ENCODE measurements around the gene ENDOV.
"Not testable (repeated sequence)": the region's sequence is repeated elsewhere in the genome, so short reads cannot be mapped to it uniquely, and the experiment has no call there.

Gene ENDOV

DNA sequence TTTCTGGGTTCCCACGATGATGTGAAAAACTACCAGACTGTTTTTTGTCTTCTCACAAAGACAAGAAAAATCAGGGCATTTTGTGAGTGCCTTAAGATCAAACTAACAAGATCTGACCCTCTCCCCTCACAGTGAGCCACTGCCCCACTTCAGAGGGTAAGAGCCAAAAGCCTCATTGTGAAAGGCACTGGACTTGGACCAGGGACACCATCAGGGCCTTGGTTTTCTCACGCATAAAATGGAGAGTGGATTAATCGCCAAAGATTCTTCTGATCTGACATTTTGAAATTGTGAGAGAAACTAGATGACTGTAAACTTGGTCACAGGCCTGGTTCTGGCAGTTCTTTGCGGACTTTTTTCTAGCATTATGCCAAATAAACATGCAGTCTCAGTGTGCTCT, 21.0 kb upstream of the ENDOV start:
- POLR2A ChIA-PET (ENCODE audit: low non-redundant PET), result no interaction called here
- no peak for DNase-seq (ENCODE audit: low spot score)
- no peak overlapping the region for H3K27ac ChIP-seq
- CTCF ChIA-PET, result no interaction called here
- TF ChIP-seq, protein P1, sequence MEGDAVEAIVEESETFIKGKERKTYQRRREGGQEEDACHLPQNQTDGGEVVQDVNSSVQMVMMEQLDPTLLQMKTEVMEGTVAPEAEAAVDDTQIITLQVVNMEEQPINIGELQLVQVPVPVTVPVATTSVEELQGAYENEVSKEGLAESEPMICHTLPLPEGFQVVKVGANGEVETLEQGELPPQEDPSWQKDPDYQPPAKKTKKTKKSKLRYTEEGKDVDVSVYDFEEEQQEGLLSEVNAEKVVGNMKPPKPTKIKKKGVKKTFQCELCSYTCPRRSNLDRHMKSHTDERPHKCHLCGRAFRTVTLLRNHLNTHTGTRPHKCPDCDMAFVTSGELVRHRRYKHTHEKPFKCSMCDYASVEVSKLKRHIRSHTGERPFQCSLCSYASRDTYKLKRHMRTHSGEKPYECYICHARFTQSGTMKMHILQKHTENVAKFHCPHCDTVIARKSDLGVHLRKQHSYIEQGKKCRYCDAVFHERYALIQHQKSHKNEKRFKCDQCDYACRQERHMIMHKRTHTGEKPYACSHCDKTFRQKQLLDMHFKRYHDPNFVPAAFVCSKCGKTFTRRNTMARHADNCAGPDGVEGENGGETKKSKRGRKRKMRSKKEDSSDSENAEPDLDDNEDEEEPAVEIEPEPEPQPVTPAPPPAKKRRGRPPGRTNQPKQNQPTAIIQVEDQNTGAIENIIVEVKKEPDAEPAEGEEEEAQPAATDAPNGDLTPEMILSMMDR (conservative IDR thresholded peaks at IDR 0.05; ENCODE audit: low read depth), result no peak

DNA sequence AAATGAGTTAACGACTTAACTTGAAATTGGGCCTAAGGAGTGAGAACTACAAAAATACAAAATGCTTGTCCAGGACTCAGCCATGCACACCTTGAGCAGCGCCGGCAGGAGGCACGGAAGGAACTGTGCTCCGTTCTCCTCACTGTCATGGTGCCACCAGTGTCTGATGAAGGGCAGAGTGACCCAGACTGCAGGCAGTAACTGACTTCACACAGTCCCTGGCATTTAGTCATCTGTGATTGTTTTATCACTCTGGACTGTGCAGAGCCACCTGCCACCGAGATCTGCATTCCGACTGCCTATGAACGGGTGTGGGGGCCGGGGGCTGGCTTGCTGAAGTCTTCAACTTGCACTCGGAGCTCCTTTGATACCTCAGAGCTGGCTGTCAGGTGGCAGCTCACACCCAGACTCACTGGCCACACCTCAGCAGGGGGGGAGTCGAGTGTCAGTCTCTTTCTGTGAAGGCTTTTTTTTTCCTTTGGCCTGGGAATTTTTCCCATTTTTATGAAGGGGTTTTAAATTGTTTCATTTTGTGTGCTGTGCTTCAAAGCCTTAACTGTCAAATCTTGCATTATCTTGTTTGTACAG, 20.2 kb upstream of the ENDOV start:
- CTCF ChIA-PET, result no interaction called here
- POLR2A ChIA-PET (ENCODE audit: low non-redundant PET), result no interaction called here
- TF ChIP-seq, protein P1 (conservative IDR thresholded peaks at IDR 0.05; ENCODE audit: low read depth), result no peak
- no peak for DNase-seq (ENCODE audit: low spot score)
- H3K27ac ChIP-seq, result no peak overlapping the region

DNA sequence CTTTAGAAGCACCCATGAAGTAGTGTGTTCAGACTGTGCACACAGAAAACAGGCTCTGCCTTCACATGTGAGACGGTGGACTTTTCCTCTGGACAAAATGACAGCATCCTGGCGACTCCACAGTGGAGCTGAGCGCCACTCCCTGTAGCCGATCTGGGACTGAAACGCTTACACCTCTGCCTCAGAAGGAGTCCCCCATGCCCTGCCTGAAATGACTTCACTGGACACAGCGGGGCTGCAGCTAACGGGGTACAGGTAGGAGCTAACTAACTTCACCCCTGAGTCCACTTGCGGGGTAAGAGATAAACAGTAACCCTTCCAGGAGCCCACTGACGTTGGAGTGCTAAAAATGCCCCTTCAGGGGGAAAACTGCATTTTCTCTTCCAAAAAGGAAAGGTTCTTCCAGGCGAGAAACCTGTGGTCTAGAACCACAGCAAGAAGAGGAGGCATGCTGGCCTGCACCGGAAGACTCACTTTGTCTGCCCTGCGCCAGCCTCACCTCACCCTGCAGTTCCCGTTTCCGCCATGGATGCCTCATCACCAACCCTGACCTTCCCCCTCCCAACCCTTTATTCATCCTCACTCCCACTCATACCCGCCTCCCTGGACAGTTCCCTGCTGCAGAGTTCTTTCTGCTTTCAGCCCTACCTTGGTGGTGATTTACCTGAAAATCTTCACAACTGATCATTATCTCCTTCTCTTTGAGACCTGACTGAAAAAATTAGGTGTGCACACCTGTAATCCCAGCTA, 19.4 kb upstream of the ENDOV start:
- TF ChIP-seq, protein P1 (conservative IDR thresholded peaks at IDR 0.05; ENCODE audit: low read depth), result no peak
- no peak overlapping the region for H3K27ac ChIP-seq
- ChIA-PET CTCF (no interaction called here), POLR2A (ENCODE audit: low non-redundant PET) (no interaction called here)
- DNase-seq (ENCODE audit: low spot score), result peak; percentile 25

DNA sequence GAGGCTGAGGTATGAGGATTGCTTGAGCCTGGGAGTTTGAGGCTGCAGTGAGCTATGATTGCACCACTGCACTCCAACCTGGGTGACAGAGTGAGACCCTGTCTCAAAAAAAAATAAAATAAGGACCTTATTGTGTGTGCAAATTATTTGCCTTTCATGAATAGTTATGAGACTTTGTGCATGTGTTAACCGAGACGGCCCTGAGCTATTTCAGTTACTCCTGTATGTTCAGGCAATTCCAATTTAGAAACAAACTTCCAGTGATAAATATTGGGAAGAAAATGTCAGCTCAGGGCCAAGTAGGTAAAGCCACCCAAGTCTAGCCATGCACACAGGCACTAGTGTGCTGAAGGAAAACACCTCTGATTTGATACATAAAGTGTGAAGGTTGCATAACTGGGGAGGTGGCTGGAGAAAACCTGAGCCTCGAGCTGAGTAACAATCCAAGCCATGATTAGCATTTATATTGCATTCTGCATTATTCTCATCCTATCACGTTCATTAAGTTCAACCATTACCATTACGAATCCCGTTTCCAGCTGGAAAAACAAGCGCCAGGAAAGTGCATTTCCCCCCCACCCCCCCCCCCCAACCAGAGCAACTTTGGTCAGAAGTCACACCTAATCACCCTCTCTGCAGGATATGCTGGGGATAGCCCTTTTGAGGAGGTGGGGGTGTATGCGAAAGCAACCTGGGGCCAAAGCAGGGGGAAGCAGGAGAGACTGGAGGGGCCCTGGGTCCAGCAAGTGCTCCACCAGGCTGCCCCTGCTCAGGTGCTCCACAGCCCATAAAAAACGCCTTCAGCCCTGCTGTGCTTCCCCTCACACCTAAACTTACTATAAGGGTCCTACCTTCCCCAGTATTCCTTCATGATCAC, 18.6 kb upstream of the ENDOV start:
- POLR2A ChIA-PET (ENCODE audit: low non-redundant PET), result no interaction called here
- DNase-seq (ENCODE audit: low spot score), result no peak
- TF ChIP-seq, protein P1 (conservative IDR thresholded peaks at IDR 0.05; ENCODE audit: low read depth), result no peak
- no peak overlapping the region for H3K27ac ChIP-seq
- CTCF ChIA-PET, result no interaction called here

DNA sequence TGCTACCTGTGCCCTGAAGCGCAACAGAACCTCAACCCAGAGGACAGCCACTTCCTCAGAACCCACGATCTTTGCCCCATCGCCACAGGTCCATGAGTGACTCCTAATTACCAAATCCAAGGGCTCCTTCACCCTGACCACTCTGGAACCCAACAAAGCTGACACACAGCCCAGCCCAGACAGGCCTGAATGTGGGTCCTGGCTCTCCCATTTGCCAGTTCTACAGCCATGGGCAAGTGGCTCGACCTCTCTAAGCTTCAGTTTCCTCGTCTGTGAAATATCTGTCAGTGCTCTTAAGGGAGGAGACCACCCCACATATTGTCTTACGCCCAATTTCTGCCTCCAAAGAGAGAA, 18.0 kb upstream of the ENDOV start:
- POLR2A ChIA-PET (ENCODE audit: low non-redundant PET), result no interaction called here
- TF ChIP-seq, protein P1 (conservative IDR thresholded peaks at IDR 0.05; ENCODE audit: low read depth), result no peak
- CTCF ChIA-PET, result no interaction called here
- DNase-seq (ENCODE audit: low spot score), result no peak
- no peak overlapping the region for H3K27ac ChIP-seq

DNA sequence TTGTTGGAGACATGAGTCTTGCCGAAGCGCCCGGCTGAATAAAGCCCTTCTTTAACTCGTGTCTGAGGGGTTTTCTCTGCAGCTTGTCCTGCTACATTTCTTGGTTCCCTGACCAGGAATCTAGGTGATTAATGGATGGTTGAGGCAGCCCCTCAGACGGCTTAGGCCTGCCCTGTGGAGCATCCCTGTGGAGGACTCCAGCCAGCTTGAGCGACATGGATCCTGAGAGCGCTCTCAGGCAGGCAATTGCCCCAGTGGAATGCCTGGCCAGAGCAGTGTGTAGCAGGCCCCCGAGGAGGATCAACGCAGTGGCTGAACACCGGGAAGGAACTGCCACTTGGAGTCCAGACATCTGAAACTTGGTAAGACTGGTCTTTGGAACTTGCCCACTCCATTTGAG, 17.3 kb upstream of the ENDOV start:
- TF ChIP-seq, protein P1 (conservative IDR thresholded peaks at IDR 0.05; ENCODE audit: low read depth), result no peak
- POLR2A ChIA-PET (ENCODE audit: low non-redundant PET), result no interaction called here
- no peak for DNase-seq (ENCODE audit: low spot score)
- no peak overlapping the region for H3K27ac ChIP-seq
- CTCF ChIA-PET, result no interaction called here

DNA sequence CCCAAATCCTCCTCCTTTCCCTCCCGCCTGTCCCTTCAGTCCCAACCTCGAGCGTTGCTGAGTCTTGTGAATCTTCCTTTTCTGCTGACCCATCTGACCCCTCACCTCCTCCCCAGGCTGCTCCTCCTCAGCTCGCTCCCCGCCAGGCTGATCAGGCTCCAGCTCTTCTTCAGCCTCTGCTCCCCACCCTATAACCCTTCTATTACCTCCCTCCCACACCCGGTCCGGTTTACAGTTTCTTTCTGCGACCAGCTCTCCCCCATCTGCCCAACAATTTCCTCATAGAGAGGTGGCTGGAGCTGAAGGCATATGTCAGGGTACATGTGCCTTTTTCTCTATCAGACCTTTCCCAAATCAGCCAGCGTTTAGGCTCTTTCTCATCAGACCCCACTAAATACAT, 13.9 kb upstream of the ENDOV start:
- H3K27ac ChIP-seq; DNase-seq (ENCODE audit: low spot score); CTCF ChIA-PET; POLR2A ChIA-PET (ENCODE audit: low non-redundant PET): not testable (repeated sequence)

DNA sequence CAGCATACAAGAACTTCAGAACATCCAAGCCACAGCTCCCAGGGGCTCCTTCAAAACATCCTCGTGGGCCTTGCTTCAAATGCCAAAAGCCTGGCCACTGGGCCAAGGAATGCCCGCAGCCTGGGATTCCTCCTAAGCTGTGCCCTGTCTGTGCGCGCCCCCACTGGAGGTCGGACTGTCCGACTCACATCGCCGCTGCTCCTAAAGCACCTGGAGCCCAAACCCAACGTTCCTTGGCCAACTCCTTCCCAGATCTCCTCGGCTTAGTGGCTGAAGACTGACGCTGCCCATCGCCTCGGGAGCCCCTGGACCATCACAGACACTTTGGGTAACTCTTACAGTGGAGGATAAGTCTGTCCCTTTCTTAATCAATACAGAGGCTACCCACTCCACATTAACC, 12.9 kb upstream of the ENDOV start:
- POLR2A ChIA-PET (ENCODE audit: low non-redundant PET); H3K27ac ChIP-seq; CTCF ChIA-PET; DNase-seq (ENCODE audit: low spot score): not testable (repeated sequence)

Data from RWPE1 (cell line).